ENCODE data around the gene PLD3.

Gene PLD3

DNA sequence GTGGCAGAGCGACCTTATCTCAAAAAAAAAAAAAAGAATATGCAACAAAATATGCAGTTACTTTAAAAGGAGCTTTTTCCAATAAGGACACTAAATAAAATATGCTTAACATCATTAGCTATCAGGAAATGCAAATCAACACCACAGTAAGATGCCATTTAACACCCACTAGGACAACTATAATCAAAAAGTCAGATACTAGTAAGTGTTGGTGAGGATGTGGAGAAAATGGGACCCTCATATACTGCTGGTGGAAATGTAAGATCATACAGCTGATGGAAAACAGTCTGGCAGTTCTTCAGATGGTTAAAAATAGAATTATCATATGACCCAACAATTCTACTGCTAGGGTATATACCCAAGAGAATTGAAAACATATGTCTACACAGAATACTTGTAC lies 38.8 kb upstream of the PLD3 start:
- DNase-seq (ENCODE audit: low read depth): no peak
- no peak for TF ChIP-seq CTCF (IDR thresholded peaks at IDR 0.05; ENCODE audit: low read depth, low read length, missing control alignments)
- H3K4me3 ChIP-seq (ENCODE audit: low read depth, low read length): no peak overlapping the region

DNA sequence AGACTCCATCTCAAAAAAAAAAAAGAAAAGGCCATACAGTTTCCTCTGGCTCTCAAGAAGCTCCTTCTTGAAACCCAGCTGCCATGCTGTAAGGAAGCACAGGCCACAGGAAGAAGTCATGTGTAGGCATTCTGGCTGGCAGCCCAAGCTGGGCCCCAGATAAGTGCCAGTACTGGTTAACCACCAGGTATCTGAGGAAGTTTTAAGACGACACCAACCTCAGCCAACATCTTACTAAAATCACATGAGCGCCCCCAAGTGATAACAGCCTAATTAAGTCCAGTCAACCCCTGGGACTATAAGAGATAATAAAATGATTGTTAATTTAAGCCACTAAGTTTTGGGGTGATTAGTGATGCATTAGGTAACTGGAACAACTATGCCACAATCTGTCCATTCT lies 36.0 kb upstream of the PLD3 start:
- TF ChIP-seq CTCF (IDR thresholded peaks at IDR 0.05; ENCODE audit: low read depth, low read length, missing control alignments): no peak
- no peak overlapping the region for H3K4me3 ChIP-seq (ENCODE audit: low read depth, low read length)
- DNase-seq (ENCODE audit: low read depth): no peak

GRCh38 chr19:40313229-40313983 lies 35.1 kb upstream of the PLD3 start:
- no peak for DNase-seq (ENCODE audit: low read depth)
- H3K4me3 ChIP-seq (ENCODE audit: low read depth, low read length): no peak overlapping the region
- no peak for TF ChIP-seq CTCF (IDR thresholded peaks at IDR 0.05; ENCODE audit: low read depth, low read length, missing control alignments)

DNA sequence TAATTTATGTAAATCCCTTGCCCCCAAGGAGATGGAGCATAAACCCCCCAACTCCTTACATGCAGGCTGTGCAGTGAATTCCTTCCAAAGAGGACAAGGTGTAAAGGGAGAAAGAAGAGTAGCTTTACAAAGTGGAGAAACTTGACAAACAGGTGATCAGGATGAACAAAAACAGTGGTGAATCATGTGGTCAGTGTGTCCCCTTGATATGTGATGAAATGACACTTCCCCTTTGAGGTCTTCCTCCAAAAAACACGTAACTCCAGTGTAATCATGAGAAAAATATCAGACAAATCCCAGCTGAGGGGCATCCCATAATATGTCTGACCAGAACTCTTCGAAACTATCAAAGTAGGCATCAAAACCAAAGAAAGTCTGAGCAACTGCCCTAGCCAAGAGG lies 33.8 kb upstream of the PLD3 start:
- H3K4me3 ChIP-seq (ENCODE audit: low read depth, low read length): no peak overlapping the region
- no peak for TF ChIP-seq CTCF (IDR thresholded peaks at IDR 0.05; ENCODE audit: low read depth, low read length, missing control alignments)
- DNase-seq (ENCODE audit: low read depth): no peak

DNA sequence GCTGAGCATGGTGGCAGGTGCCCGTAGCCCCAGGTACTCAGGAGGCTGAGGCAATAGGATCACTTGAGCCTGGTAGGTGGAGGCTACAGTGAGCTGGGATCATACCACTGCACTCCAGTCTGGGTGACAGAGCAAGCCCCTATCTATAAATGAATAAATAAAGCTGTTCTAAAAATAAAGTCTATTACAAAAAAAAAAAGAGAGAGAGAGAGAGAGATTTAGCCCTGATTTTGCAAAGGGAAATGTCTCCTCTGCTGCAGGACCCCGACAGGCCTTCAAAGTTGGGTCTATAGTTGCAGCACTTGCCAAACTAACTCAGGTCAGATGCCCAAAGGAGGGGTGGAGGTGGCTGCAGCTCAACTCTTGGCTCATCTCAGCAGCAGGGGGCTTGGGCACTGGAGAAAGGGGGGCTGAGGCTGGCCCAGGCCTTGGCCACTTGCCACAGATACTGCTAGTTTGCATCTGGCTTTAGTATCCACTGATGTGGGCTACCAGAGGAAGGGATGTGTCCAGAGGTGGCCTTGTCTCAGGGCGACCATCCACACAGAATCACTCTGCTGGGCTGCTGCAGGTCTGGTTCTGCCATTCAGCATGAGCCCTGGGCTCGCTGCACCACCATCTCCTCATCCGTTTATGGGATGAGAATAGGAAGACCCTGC lies 32.6 kb upstream of the PLD3 start:
- DNase-seq (ENCODE audit: low read depth): no peak
- TF ChIP-seq CTCF (IDR thresholded peaks at IDR 0.05; ENCODE audit: low read depth, low read length, missing control alignments): no peak
- no peak overlapping the region for H3K4me3 ChIP-seq (ENCODE audit: low read depth, low read length)

DNA sequence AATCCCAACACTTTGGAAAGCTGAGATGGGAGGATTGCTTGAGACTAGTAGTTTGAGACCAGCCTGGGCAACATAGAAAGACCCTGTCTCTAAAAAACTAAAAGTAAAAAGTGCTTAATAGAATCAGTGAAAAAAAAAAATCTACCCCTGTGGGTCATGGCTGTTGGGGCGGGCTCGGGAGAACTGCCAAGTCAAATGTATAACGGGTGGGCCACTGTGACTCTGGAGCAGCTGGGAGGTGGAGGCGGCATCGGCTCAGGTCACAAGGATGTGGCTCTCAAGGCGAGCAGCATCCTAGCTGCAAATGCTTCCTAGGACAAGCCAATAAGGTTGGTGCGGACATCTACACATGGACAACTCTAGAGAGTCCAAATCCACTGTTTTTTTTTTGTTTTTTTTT lies 31.2 kb upstream of the PLD3 start:
- no peak overlapping the region for H3K4me3 ChIP-seq (ENCODE audit: low read depth, low read length)
- DNase-seq (ENCODE audit: low read depth): no peak
- TF ChIP-seq CTCF (IDR thresholded peaks at IDR 0.05; ENCODE audit: low read depth, low read length, missing control alignments): no peak

- DNase-seq (ENCODE audit: low read depth): no peak
- TF ChIP-seq CTCF (IDR thresholded peaks at IDR 0.05; ENCODE audit: low read depth, low read length, missing control alignments): no peak
- H3K4me3 ChIP-seq (ENCODE audit: low read depth, low read length): no peak overlapping the region
These were observed 27.9 kb upstream of the PLD3 start for GRCh38 chr19:40320558-40320935.

Measured in GM12864 (cell line).